ENCODE measurements around the gene LRP1. TPM values are rescaled to one million over a fixed set of nuclear protein-coding genes. Genes with fewer than 3 reads are reported as not detected.
A peak's percentile ranks its signal among the peaks of the same experiment; 100 is the strongest.

LRP1 gene
- total and polyA plus RNA-seq, 2 of the 13 experiments (the other 11 are each of a cell fraction or from before 2014, with no cell fraction given) = 14.7 to 30.8 TPM

GRCh38 chr12:57148469-57149244 lies 20.4 kb downstream of the LRP1 start:
- intact Hi-C loops (cut with micrococcal nuclease; ENCODE audit: unreplicated experiment) (no loop called here), in situ Hi-C loops (cut with HindIII; ENCODE audit: extremely low pct_ligation_motif_present, low pct_unique_long_range_greater_than_20kb) (no loop called here)
- no peak overlapping the region for H2AFZ ChIP-seq (ENCODE audit: low read length)
- peak; percentile 85 for FAIRE-seq
- peak; percentile 28 for ATAC-seq
- ChIA-PET POLR2A (interaction anchor here (0.6 to 11.4 kb wide), 15 partner anchors 8 to 425 kb away, joined by 3 to 827 read pairs (median 10); partner anchors contain the start of genes LRP1, SHMT2 and STAT6), CTCF (ENCODE audit: low intra/inter-chr PET ratio, low total read pairs) (no interaction called here)
- H3K79me2 ChIP-seq (ENCODE audit: insufficient read depth, low read length) = peaks cover 3% of the 10 kb centered on the region
- H3K36me3 ChIP-seq (replicated peaks in 1 of 2; ENCODE audit: control insufficient read depth in 1 of 2, insufficient read depth in 2 of 2, low read length in 2 of 2) = peaks cover 23 to 27% of the 10 kb centered on the region in 2 experiments
- H3K4me3 ChIP-seq (replicated peaks in 1 of 3; ENCODE audit: insufficient read depth in 1 of 3, low read depth in 2 of 3, low read length in 3 of 3) = peak overlapping the region in 1 of 3 experiments; percentile 35; a peak in 2 of 6 replicates
- H3K9me3 ChIP-seq (ENCODE audit: low read length) = no peaks in the 10 kb centered on the region
- H3K9ac ChIP-seq (ENCODE audit: insufficient read depth, low read depth, low read length) = peak overlapping the region; percentile 55
- H3K27ac ChIP-seq (ENCODE audit: extremely low read length, insufficient read depth, low read length) = peak overlapping the region; percentile 92
- peak overlapping the region; percentile 75 for H3K4me2 ChIP-seq (ENCODE audit: low read depth, low read length)
- no peaks in the 10 kb centered on the region for H4K20me1 ChIP-seq (ENCODE audit: insufficient read depth, low read length)
- H3K4me1 ChIP-seq (ENCODE audit: insufficient read depth, low read length) = peaks cover 91% of the 10 kb centered on the region
- no peaks in the 10 kb centered on the region for H3K27me3 ChIP-seq (ENCODE audit: control insufficient read depth in 1 of 2, insufficient read depth in 2 of 2, low read length in 2 of 2)
- WGBS (ENCODE audit: low lambda C conversion rate) = 7% methylated on average over 4 of the region's 4 CpGs
- BruUV-seq (replicated peaks) = no TSS peak
- peak; percentile 73 for DNase-seq (ENCODE audit: low spot score)
- TF ChIP-seq PTBP1 (IDR thresholded peaks at IDR 0.05; ENCODE audit: low read depth, low read length, poor library complexity, severe bottlenecking) (no peak), ZNF230 (CRISPR knock-in tag; IDR thresholded peaks at IDR 0.05) (no peak), ZMYM4 (CRISPR knock-in tag; IDR thresholded peaks at IDR 0.05) (no peak; the same call in 1 of the 2 replicates), FIP1L1 (IDR thresholded peaks at IDR 0.05; ENCODE audit: borderline replicate concordance, insufficient read depth, low read depth, low read length) (no peak), ZNF121 (CRISPR knock-in tag; IDR thresholded peaks at IDR 0.05) (peak; percentile 15; the same call in 1 of the 2 replicates), SKIL (CRISPR knock-in tag; IDR thresholded peaks at IDR 0.05; ENCODE audit: borderline replicate concordance) (peak; percentile 53; the same call in 1 of the 2 replicates), DZIP1 (CRISPR knock-in tag; IDR thresholded peaks at IDR 0.05) (no peak), PRPF4 (IDR thresholded peaks at IDR 0.05; ENCODE audit: low read depth, low read length, poor library complexity, severe bottlenecking) (no peak), ZNF614 (CRISPR knock-in tag; IDR thresholded peaks at IDR 0.05; ENCODE audit: borderline replicate concordance) (0 out of 2 replicates have a peak, but pooled peaks have one; percentile 47), ZNF589 (CRISPR knock-in tag; conservative IDR thresholded peaks at IDR 0.05) (no peak), DNMT1 (CRISPR knock-in tag; IDR thresholded peaks at IDR 0.05) (no peak), NR2C2 (CRISPR knock-in tag; IDR thresholded peaks at IDR 0.05; ENCODE audit: borderline replicate concordance) (0 out of 2 replicates have a peak, but pooled peaks have one; percentile 38), KLF11 (CRISPR knock-in tag; IDR thresholded peaks at IDR 0.05) (no peak), E2F2 (CRISPR knock-in tag; IDR thresholded peaks at IDR 0.05; ENCODE audit: borderline replicate concordance) (no peak), CERS6 (CRISPR knock-in tag; IDR thresholded peaks at IDR 0.05) (no peak), ZNF337 (CRISPR knock-in tag; IDR thresholded peaks at IDR 0.05; ENCODE audit: borderline replicate concordance, low read depth) (no peak)

Measured in HepG2 (cell line).